ENCODE data around the gene EZH2.

- no peak for TF ChIP-seq CTCF (IDR thresholded peaks at IDR 0.05)
- no peak for TF ChIP-seq POLR2AphosphoS5 (IDR thresholded peaks at IDR 0.05)
Measured at GRCh38 chr7:148761499-148762278, 122.4 kb downstream of the EZH2 start.

Measured in prostate gland (tissue), 2 donors.